GM19455 (cell line): ENCODE results near the gene CCNT2.
"Not testable (repeated sequence)": the region's sequence is repeated elsewhere in the genome, so short reads cannot be mapped to it uniquely, and the experiment has no call there.

Experiments
- ATAC-seq: cut with Tn5 transposase; IDR thresholded peaks from one replicate; pipeline ENCODE4 v1.9.1; 2021; ENCODE audit not compliant: unreplicated experiment

Gene CCNT2

GRCh38 chr2:134918526-134919340 is at the start of gene CCNT2:
Gene CCNT2, plus strand, starts transcription at chr2:134918822. Its CDS starts 33 bp downstream, at chr2:134918855.
- peak; percentile 72 for ATAC-seq

- ATAC-seq, result no peak
These were observed 48.5 kb upstream of the CCNT2 start for GRCh38 chr2:134869946-134870736.

- no peak for ATAC-seq
These were observed 45.5 kb upstream of the CCNT2 start for GRCh38 chr2:134873152-134873551.

GRCh38 chr2:134875309-134875708 is 43.3 kb upstream of the CCNT2 start:
- no peak for ATAC-seq

GRCh38 chr2:134882773-134883172 is 35.8 kb upstream of the CCNT2 start:
- ATAC-seq, result no peak

GRCh38 chr2:134883552-134884293 is 34.9 kb upstream of the CCNT2 start:
- no peak for ATAC-seq

GRCh38 chr2:134884435-134884834 is 34.2 kb upstream of the CCNT2 start:
- no peak for ATAC-seq

- ATAC-seq, result no peak
These were observed 26.2 kb upstream of the CCNT2 start for GRCh38 chr2:134892282-134893035.

GRCh38 chr2:134897932-134898331 is 20.7 kb upstream of the CCNT2 start:
- ATAC-seq, result no peak

GRCh38 chr2:134899204-134899603 is 19.4 kb upstream of the CCNT2 start:
- ATAC-seq, result no peak

GRCh38 chr2:134900151-134900550 is 18.5 kb upstream of the CCNT2 start:
- ATAC-seq, result no peak

GRCh38 chr2:134903701-134904100 is 14.9 kb upstream of the CCNT2 start:
- ATAC-seq, result not testable (repeated sequence)

GRCh38 chr2:134905168-134905567 is 13.5 kb upstream of the CCNT2 start:
- no peak for ATAC-seq

GRCh38 chr2:134906726-134907125 is 11.9 kb upstream of the CCNT2 start:
- ATAC-seq, result no peak

GRCh38 chr2:134907441-134908116 is 11.0 kb upstream of the CCNT2 start:
- ATAC-seq, result not testable (repeated sequence)

GRCh38 chr2:134910763-134911399 is 7.7 kb upstream of the CCNT2 start:
- no peak for ATAC-seq

- no peak for ATAC-seq
These were observed 7.2 kb upstream of the CCNT2 start for GRCh38 chr2:134911400-134911785.

GRCh38 chr2:134912361-134912760 is 6.3 kb upstream of the CCNT2 start:
- ATAC-seq, result no peak

GRCh38 chr2:134917360-134917865 is 1.2 kb upstream of the CCNT2 start:
- ATAC-seq, result no peak
